ENCODE data around the gene NBAS.

The NBAS gene

DNA sequence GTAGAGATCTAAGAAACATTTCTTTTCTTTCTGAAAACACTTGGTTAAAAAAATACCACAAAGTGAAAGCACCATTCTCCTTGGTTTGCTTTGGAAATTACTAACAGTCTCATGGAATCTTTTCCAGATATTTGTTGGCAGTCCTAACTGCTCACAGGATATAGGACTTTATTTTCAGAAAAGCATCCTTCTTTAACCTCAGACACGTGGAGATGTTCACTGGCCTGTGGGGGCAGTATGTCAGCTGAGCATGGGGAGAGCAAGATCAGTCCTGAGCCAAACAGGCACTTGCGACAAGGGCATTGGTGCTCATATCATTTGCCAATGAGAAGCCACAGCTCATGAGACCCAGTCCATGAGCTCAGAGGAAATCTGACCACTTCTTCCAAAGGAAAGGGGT lies 371.9 kb downstream of the NBAS start:
- DNase-seq, result peak; percentile 8

DNA sequence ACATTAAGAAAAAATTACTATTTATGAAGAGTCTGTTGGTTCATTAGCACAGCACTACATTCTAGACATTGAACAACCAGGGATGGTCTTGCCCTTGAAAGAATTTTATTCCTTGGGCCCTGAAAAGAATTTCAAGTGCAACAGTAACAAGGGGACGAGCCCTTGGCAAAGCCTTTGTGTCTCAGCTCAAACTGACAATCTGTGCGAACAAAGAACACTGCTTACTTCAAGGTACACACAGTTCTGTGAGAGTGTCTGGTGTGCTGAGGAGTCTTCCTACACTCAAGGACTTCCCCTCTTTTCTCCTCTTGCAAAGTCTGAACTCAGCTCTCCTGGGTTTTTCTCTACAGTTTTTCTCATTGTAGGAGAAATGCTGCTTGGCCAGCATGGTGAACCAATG lies 373.4 kb downstream of the NBAS start:
- DNase-seq, result no peak

DNA sequence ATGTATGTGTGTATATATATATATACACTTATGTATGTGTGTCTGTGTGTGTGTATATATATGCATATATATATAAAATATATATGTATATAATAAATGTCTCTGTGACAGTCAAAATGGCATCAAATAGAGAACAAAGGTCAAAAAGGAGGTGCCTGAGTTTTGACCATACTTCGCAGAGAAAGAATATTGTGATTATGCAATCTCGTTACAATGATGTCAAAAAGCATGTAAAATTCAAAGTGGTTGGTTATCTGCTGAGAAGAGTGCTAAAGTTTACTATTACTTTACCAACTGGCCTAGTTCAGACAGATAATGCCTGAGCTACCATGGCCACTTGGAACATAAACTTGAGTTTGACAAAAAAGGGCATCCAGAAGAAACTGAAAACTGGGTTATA lies 375.0 kb downstream of the NBAS start:
- DNase-seq, result no peak

DNA sequence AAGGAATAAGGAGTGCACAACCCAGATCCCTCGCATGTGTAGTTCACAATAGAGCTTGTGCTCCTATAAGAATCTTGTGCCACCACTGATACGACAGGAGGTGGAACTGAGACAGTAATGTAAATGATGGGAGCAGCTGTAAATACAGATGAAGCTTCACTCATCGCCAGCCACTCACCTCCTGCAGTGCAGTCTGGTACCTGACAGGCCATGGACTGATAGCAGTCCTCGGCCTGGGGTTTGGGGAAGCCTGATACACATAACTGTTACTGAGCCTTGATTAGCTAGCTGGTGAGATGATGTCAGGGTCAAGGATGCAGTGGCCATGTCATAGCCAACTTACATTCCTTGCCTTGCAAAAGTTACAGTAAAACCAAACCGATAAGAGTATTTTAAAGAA lies 376.6 kb downstream of the NBAS start:
- DNase-seq, result no peak

DNA sequence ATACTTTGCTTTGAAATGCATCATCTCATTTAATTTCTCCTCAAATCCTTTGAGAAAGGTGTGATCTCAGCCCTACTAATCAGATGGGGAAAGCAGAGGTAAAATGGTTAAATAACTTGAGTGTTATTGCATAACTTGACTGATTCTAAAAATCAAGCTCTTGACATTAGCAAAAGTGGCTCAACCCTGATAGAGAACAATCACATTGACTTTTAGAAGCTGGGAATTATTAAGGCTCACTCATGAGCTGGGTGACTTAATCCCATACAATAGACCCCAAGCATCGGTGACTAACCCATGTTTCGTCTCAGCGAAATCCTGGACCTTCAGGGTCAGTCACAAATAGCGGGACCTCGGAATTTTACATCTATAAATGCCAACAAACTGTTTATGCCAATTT lies 378.9 kb downstream of the NBAS start:
- DNase-seq, result no peak

DNA sequence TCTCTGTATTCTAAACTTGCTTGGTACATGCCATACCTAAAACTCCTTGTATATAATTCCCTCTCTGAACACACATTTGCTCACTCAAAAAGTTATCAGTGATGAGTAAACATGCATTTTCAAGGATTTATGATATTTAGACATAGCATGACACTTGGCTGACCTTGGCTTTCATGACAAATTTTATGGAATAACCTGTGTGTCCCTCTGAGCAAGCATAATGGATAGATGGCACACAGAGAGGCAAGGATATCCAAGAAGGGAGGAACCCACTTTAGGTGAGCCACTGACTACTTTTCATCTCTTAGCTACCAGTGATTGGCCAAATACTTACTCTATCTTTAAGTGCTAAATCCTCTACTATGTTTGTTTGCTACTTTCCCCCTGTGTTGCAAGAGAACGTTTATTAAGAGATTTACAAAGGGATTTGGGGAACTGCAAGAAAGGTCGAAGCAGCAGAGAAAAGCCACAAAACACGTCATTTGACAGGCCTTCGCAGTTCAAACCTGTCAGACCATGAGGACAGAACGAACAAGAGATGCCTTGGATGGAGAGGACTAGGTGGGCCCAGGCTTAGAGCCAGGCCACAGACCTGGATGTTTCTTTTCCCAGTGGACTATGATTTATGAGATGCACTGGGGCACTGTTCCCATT lies 379.9 kb downstream of the NBAS start:
- DNase-seq, result no peak

DNA sequence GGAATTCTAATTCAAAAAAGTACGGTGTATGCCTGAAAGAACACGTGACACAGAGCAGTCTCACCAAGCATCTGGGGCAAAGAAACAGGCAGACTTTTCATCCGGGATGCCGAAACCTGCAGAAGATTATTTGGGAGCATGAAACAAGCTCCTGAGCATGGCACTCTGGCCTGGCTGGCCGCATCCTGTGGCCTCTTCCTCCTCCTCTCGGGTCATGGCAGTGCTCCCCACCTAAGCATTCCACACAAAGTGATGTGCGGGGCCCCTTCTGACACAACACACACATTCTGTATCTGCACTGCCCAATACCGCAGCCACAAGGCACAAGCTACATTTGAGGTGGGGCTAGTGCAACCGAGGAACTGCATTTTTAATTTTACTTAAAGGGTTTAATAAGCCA lies 380.8 kb downstream of the NBAS start:
- no peak for DNase-seq

DNA sequence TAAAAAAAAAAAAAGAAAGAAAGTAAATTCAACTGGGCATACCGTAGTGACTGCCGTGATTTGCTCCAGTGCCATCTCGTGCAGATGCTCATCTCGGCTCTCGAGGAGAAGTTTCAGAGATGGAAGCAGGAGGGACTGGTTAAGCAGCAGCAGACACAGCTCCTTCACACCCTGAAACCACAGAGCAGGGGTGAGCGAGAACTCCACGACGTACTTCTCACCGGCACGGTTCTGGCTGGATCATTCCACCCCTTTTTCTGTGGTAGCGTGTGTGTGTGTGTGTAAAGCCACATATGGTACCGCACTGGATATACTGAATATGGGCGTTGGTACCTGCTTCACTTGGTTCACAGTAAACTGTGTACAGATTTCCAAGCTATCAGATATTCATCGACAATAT lies 382.2 kb downstream of the NBAS start:
- no peak for DNase-seq

DNA sequence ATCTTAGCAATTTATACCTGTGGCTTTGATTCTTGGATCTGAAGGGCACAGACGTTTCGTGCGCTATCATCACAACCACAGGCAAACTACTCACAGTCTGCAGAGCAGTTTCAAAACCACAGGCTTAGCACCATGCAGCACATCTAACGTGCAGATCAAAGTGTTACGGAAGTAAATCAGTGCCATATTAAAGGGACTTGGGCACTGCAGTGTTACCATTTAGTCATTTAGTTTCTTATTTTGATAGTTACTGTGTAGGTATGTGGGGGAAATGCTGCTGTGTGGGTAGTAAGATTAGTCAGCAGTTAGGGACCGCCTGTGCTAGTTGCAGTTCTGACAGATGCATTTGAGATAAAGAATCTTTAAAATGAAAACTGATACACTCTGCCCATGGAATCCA lies 384.0 kb downstream of the NBAS start:
- DNase-seq, result no peak

DNA sequence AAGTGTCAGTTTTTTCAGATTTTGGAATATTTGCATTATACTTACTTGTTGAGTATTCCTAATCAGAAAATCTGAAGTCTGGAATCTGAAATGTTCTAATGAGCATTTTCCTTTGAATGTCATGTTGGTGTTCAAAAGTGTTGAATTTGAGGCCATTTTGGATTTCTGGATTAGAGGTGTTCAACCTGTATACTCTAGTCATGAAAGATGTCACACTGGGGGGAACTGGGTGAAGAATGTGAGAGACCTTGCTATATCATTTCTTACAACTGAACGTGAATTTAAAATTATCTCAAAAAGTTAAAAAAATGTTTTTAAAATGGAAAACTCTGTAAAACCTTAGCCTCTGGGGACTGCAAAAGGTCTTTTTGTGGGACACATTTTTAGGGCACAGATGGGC lies 384.5 kb downstream of the NBAS start:
- DNase-seq, result no peak

DNA sequence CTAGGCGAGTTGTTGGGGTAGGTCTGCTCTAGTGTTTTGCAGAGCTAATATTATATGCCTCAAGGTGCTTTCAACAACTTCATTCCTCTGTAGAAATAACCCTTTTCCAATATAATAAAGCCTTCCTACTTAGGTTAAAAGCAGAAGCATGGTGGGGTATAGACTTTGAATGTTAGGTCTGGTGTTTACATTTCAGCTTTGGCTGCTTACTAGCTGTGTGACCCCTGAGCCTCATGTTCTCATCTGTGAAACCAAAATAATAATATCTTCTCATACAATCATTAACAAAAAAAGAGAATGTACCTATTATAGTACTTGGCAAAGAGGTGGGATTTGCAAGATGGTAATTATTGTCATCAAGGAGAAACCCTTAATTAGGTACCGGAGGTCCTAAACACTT lies 386.6 kb downstream of the NBAS start:
- no peak for DNase-seq

DNA sequence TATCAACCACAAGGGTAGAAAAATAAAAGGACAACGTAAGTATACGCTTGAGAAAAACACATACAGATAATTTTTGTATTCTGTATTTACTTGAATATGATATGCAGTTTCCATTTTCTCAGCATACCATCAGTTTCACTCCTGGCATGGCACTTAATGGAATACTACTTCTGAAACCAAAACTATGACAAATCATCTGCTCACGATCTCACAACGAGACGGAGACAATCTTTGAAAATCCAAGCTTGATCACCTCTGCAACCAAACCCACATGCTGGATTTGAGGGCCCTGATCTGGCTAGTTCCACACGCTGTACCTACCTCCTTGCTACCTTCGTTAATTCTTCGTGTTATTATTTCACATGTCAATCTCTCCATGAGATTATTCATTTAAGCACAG lies 387.6 kb downstream of the NBAS start:
- DNase-seq, result no peak

DNA sequence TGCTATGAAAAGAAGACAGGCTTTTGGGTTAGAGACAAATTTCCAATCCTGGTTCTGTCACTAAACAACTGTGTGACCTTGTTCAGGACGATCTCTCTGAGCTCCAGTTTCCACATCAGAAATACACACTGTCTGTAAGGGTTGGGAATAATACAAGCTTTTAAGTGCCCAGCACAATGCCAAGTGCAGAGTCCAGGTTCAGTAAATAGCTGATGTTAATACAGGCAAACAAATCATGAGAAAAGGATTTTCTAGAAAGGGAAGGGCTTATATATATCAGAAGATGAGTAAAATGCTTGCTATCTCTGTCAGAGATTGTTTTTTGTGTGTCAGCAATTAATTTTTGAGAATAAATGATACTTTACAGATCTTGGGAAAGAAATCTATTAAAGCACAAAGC lies 388.3 kb downstream of the NBAS start:
- DNase-seq, result no peak

DNA sequence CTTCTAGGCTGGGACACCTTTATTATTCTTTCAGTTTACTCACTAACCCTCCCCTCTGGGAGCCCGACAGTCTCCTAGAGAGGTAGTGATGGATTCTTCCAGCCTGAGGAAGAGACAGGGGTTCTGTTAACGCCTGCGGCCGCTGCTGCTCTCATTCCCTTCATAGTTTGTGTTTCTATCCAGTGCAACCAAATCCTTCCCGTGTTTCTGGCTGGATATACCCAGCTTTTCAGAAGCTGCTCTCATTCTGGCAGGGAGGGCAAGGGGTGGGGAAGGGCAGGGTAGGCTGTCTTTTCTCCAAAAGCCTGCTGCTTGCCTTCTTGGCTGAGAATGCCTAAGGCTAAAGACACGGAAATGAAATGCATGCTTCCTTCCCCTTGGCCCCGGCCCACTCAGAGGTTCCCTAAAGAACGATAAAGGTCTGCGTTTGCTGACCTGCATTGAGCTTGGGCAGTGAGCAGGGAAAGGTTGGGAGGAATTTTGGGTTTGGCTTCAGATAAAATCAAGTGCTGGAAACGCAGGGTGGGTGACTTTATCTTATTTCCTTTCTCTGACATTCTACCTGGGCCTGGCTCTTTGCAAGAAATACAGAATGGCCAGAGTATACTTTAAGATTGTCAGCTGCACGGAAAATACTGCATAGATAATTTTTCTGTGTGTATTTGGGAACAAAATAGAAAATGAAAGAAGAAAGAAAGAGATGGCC lies 390.9 kb downstream of the NBAS start:
- peak; percentile 33 for DNase-seq

DNA sequence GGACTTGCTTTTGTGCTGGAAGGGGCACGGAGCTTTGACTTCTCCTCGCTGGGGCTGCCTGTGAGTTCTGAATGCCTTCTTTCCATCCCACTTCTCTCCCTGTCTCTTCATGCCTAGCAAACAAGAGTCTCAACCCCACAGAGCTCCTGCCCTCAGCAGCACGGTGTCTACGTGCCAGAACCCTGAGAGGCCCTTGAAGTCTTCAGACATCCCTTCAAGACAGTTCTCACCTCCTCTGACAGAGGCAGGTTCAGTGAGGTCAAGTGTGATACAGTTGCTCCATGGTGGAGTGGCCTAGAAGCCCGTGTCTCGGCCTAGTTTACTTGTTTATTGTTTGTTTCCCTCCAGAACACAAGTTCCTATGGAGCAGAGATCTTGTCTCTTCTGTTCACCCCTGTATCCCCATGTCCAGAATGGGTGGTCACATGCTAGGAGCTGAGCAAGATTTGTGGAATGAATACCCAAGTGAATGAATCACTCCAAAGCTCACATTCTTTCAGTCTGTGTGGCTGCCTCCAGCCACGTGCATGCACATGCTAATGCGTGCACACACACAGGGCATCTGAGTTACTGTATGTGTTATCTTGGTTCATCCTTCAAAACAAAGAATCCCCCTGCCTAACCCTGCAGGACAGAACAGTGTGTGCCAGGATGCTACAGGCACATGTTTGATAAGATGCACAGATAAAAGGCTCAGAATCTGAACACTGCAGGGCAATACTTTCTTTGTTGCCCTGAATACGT lies 391.6 kb downstream of the NBAS start:
- DNase-seq, result peak; percentile 61

DNA sequence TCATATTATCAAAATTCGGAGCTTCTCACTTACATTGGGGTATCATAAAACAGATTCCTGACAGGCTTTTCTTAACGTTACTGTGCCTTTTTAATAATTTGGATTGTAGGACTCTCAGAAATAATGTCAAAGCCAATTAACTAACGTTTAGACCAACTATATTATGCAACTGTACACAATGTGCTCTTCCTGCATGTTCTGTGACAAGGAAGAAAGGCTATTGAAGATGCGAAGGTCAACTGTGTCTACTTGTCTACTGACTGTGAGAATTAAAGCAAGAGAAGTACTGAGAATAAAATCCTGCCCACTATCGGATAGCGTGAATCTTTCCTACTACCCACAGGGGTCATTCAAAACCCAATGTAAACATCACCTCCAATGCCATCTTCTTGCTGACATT lies 393.0 kb downstream of the NBAS start:
- DNase-seq, result no peak

DNA sequence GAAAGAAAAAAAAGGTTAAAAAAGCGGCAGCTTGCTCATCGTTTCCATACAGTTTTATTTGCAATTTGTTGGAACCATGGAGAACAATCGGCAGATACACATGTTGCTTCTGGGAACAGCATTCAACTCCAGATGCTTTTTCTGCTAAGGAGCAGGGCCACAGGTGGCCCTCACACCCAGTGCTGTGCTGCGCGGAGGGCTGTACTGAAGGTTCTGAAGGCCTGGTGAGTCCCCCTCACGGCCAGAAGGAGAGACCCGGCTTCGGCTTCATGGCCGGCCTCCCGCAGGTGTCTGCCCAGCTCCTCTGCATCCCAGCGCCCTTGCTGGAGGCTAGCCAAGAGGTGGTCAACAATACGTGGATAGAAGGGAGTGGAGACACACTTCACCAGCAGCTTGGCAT lies 394.3 kb downstream of the NBAS start:
- no peak for DNase-seq

DNA sequence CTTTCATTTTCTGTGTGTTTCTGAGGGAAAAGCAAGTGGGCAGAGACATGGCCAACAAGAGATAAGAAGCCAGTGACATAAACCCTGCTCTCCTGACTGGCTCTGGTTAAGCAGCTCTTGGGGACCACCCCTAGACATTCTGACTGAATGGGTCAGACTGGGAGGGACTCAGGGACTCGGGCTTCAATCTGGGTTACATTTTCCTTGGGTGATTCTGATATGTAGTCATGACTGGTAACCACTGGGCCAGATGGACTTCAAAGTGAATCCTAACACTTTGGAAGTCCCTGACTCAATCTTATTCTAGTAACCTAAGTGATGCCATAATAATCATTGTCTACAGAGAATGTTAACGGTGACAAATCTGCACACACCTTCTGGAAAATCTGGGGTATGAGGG lies 397.8 kb downstream of the NBAS start:
- no peak for DNase-seq

DNA sequence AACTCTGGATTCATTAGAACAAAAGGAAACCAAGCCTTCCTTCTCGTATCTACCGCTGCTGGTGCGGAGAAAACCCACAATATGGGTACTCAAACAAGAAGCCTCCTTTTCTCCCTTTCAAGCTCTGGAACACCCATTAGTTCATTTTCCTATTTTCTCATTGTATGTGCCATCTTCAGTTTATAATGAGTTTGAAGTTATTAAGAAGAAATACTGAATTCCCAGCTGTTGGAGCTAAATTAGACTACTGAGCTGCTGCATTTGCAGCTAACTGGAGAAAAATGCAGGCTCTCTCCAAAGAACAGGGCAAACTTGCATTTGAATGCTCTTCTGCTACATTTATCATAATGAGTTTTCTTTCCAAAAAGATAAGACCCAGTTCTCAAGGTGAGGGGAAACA lies 398.5 kb downstream of the NBAS start:
- DNase-seq, result no peak

DNA sequence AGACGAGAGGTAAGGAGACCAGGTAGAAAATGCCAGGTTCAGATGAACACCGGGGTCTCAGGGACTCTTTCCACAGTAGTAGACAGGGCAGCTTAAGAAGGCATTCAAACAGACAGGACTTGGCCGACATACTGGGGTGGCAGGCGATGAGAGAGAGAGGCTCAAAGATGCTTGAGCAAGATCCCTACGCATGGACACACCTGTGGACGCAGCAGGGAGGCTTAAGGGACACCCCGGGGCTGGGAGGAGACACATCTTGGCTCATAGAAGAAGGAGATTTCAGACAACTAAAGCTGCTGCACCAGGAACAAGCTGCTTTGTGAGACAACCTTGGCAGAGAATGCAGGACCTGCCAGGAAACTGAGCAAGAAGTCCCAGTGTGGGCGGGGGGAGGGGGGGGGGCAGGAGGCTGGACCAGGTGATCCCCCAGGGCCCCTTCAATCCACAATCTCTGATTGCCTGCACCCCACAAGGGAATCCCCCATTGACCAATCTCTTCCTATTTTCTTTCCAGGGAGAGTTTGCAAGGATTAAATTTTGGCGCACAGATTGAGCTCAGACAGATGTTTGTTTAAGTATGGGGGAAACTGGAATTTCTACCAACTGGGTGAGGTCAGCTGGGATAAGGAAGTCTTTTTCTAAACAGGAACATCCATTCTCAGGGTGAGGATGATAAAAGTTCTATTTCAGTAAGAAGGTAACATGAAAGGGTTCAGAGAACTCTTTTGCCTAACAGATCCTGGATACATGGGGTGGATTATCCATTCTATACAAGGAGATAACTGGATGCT lies 400.7 kb downstream of the NBAS start:
- DNase-seq, result no peak

DNA sequence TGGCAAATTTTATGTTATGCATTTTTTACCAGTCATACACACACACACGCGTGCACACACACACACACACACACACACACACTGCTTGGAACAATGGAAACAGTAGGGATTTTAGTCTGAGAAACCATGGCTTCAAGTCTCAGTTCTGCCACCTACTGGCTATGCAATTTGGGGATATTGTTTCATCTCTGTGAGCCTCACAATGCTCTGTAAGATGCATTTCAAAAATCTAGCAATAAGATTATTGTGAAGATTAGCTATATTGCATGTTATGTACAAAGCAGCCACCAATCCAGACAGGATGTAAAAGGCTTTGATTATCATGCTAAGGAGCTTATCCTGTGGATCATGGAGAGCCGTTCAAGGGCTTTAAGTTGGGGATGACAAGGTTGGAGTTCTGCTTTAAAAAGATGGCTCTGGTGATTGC lies 401.4 kb downstream of the NBAS start:
- DNase-seq, result peak; percentile 76

DNA sequence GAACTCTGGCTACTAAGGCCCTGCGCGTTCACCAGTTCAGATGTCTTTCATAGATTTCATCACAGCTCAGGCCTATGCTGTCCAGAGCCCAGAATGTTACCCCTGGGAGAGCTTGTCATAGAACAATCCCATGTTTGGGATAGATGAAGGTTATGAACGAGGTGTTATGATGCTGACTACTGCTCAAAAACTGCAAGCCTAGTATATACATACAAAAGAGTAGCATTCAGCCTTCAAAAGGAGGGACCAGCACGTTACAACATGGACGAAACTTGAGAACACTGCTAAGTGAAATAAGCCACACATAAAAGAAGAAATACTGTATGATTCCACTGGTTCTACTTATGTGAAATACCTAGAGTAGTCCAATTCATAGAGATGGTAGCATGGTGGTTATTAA lies 401.9 kb downstream of the NBAS start:
- no peak for DNase-seq

DNA sequence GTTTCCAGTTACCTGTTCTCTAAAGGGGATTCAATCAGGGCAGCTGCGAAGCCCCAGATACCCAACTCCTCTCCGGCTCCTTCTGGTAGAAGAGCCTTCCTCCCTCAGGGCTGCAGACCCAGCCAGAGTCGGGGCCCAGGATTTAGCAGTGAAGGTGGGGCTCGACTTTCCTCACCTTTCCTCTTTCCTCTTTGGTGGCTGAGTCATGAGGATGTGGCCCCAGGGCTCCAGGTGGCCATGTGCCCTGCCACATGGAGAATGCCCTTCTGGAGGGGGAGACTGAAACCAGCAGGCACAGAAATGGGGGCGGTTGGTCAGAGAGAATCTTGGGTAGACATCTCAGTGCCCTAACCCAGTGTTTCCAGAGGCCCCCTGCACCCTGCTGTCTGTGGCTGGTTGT lies 402.6 kb downstream of the NBAS start:
- no peak for DNase-seq

DNA sequence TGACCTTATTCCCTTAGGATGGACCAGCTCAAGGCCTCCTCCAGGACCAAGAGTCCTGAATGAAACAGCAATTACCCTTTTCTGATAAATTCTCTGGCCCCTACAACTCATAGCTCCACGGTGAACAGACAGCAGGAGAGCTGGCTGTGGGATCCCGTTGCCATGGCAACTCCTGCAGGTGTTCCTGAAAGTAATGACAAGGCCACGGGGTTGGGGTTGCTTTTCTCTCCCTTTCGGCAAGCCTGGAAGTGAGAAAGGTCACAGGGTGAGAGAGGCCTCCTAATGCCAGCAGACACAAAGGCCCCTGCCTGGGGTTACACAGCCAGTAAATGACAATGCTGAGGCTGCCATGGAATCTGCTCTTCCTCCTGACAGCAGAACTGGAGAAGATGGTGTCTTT lies 403.0 kb downstream of the NBAS start:
- DNase-seq, result peak; percentile 45

Measured in eye (tissue), 1 donor.